Measurements from ENCODE around the gene ZNF747. TPM values are rescaled to one million over a fixed set of nuclear protein-coding genes. Genes with fewer than 3 reads are reported as not detected.

Gene ZNF747
- total RNA-seq, 4 donors from 2014 or later = 16.0 to 25.7 (median 16.8) TPM

- H3K4me3 ChIP-seq = no peak overlapping the region
- intact Hi-C loops (cut with DNase I; ENCODE audit: low total_unique reads) = no loop called here
- 94 to 100% methylated on average over 3 to 10 of the region's 10 CpGs for WGBS, 2 donors (ENCODE audit: low coverage in 1 of 2)
- in situ Hi-C loops (cut with MboI; ENCODE audit: low pct_ligation_motif_present in 1 of 4, low pct_unique_long_range_greater_than_20kb in 1 of 4, low sequenced_read_pairs in 3 of 4) = no loop called here
- no peaks in the 10 kb centered on the region for H3K36me3 ChIP-seq
- H3K27ac ChIP-seq = no peak overlapping the region
- no peaks in the 10 kb centered on the region for H3K27me3 ChIP-seq
- no peaks in the 10 kb centered on the region for H3K9me3 ChIP-seq
- H3K4me1 ChIP-seq = peaks cover 0 to 13% (median 3%) of the 10 kb centered on the region in 4 donors
- DNase-seq = no peak
- TF ChIP-seq POLR2AphosphoS5 (IDR thresholded peaks at IDR 0.05) (no peak), EP300 (IDR thresholded peaks at IDR 0.05; ENCODE audit: low read depth) (no peak)
Measured at GRCh38 chr16:30518552-30518951, 16.1 kb downstream of the ZNF747 start.

- Histone ChIP-seq H3K9me3 (no peaks in the 10 kb centered on the region), H3K36me3 (no peaks in the 10 kb centered on the region), H3K4me3 (no peak overlapping the region), H3K27me3 (no peaks in the 10 kb centered on the region), H3K27ac (no peak overlapping the region), H3K4me1 (no peaks in the 10 kb centered on the region)
- DNase-seq = no peak
- 80 to 83% methylated on average over 2 of the region's 2 CpGs for WGBS, 2 donors (ENCODE audit: low coverage in 1 of 2)
- no peak for TF ChIP-seq EP300 (IDR thresholded peaks at IDR 0.05; ENCODE audit: low read depth)
- TF ChIP-seq POLR2A (IDR thresholded peaks at IDR 0.05) = no peak
- in situ Hi-C loops (cut with MboI; ENCODE audit: low pct_ligation_motif_present in 1 of 4, low pct_unique_long_range_greater_than_20kb in 1 of 4, low sequenced_read_pairs in 3 of 4) = no loop called here
- intact Hi-C loops (cut with DNase I; ENCODE audit: low total_unique reads) = no loop called here
Measured at GRCh38 chr16:30515275-30515674, 19.4 kb downstream of the ZNF747 start.

GRCh38 chr16:30511509-30511908 lies 23.1 kb downstream of the ZNF747 start:
- TF ChIP-seq CTCF (IDR thresholded peaks at IDR 0.05) = no peak
- no peak for TF ChIP-seq POLR2A (IDR thresholded peaks at IDR 0.05)
- no peak for TF ChIP-seq POLR2AphosphoS5 (IDR thresholded peaks at IDR 0.05)
- TF ChIP-seq EP300 (IDR thresholded peaks at IDR 0.05; ENCODE audit: low read depth) = no peak

GRCh38 chr16:30510376-30510938 lies 24.2 kb downstream of the ZNF747 start:
- Histone ChIP-seq H3K4me1 (peaks cover 0 to 6% (median 1%) of the 10 kb centered on the region in 4 donors), H3K4me3 (no peak overlapping the region), H3K36me3 (no peaks in the 10 kb centered on the region), H3K27ac (peak overlapping the region in 1 of 4 donors; percentile 8), H3K9me3 (no peaks in the 10 kb centered on the region), H3K27me3 (no peaks in the 10 kb centered on the region)
- intact Hi-C loops (cut with DNase I; ENCODE audit: low total_unique reads) (no loop called here), in situ Hi-C loops (cut with MboI; ENCODE audit: low pct_ligation_motif_present in 1 of 4, low pct_unique_long_range_greater_than_20kb in 1 of 4, low sequenced_read_pairs in 3 of 4) (no loop called here)
- TF ChIP-seq POLR2A (IDR thresholded peaks at IDR 0.05) = no peak
- TF ChIP-seq CTCF (IDR thresholded peaks at IDR 0.05) = no peak
- TF ChIP-seq POLR2AphosphoS5 (IDR thresholded peaks at IDR 0.05) = no peak
- no peak for TF ChIP-seq EP300 (IDR thresholded peaks at IDR 0.05; ENCODE audit: low read depth)
- no peak for DNase-seq
- 62 to 73% methylated on average over 2 to 4 of the region's 4 CpGs for WGBS, 2 donors (ENCODE audit: low coverage in 1 of 2)

More at GRCh38 chr16:30511509-30511908, 23.1 kb downstream of the ZNF747 start:
- peaks cover 0 to 6% (median 1%) of the 10 kb centered on the region in 4 donors for H3K4me1 ChIP-seq
- H3K36me3 ChIP-seq = no peaks in the 10 kb centered on the region
- no peak overlapping the region for H3K4me3 ChIP-seq
- no peak for DNase-seq
- WGBS, 2 donors (ENCODE audit: low coverage in 1 of 2) = 98 to 100% methylated on average over 1 to 3 of the region's 3 CpGs
- H3K27ac ChIP-seq = no peak overlapping the region
- H3K9me3 ChIP-seq = no peaks in the 10 kb centered on the region
- H3K27me3 ChIP-seq = no peaks in the 10 kb centered on the region
- in situ Hi-C loops (cut with MboI; ENCODE audit: low pct_ligation_motif_present in 1 of 4, low pct_unique_long_range_greater_than_20kb in 1 of 4, low sequenced_read_pairs in 3 of 4) (no loop called here), intact Hi-C loops (cut with DNase I; ENCODE audit: low total_unique reads) (no loop called here)

- WGBS, 2 donors (ENCODE audit: low coverage in 1 of 2) = 52 to 60% methylated on average over 3 to 4 of the region's 4 CpGs
- TF ChIP-seq POLR2A (IDR thresholded peaks at IDR 0.05) (no peak), CTCF (IDR thresholded peaks at IDR 0.05) (no peak), EP300 (IDR thresholded peaks at IDR 0.05; ENCODE audit: low read depth) (no peak), POLR2AphosphoS5 (IDR thresholded peaks at IDR 0.05) (no peak)
- H3K4me1 ChIP-seq = peaks cover 0 to 6% (median 1%) of the 10 kb centered on the region in 4 donors
- H3K9me3 ChIP-seq = no peaks in the 10 kb centered on the region
- in situ Hi-C loops (cut with MboI; ENCODE audit: low pct_ligation_motif_present in 1 of 4, low pct_unique_long_range_greater_than_20kb in 1 of 4, low sequenced_read_pairs in 3 of 4) (no loop called here), intact Hi-C loops (cut with DNase I; ENCODE audit: low total_unique reads) (no loop called here)
- no peak for DNase-seq
- no peak overlapping the region for H3K4me3 ChIP-seq
- H3K27ac ChIP-seq = no peak overlapping the region
- H3K27me3 ChIP-seq = no peaks in the 10 kb centered on the region
- no peaks in the 10 kb centered on the region for H3K36me3 ChIP-seq
Measured at GRCh38 chr16:30509081-30509765, 25.4 kb downstream of the ZNF747 start.

Measured in transverse colon (tissue), 4 donors.